ENCODE data around the gene ADRA2B. TPM values are rescaled to one million over a fixed set of nuclear protein-coding genes. Genes with fewer than 3 reads are reported as not detected.

The ADRA2B gene
- total and polyA plus RNA-seq, 12 donors, result 1.5 to 7.3 (median 3.4) TPM

DNA sequence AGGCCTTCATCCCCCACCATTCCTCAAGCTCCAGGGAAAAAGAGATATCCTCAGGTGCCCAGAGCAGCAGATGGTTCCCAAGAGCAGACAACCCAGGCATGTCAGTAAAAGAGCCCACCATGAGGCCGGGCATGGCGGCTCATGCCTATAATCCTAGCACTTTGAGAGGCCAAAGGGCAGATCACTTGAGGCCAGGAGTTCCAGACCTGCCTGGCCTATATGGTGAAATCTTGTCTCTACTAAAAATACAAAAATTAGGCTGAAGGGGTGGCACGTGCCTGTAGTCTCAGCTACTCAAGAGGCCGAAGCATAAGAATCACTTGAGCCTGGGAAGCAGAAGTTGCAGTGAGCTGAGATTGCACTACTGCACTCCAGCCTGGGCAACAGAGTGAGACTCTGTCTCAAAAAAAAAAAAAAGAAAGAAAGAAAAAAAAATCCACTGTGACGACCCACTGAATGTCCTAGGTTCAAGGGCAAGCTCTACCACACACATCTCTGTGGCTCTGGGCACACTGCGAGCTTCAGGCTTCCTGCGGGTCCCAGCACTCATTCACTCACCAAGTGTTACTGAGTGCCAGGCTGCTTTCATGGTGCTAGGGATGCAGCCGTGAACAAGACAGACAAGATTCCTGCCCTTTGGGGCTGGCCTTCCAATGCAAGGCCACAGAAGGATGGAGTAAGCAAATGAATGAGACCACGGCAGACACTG, 35.4 kb upstream of the ADRA2B start:
- no peaks in the 10 kb centered on the region for H3K36me3 ChIP-seq
- DNase-seq, result no peak
- H3K27me3 ChIP-seq, result peaks cover 0 to 2% (median 0%) of the 10 kb centered on the region in 7 donors
- H3K4me1 ChIP-seq, result peaks cover 0 to 24% (median 16%) of the 10 kb centered on the region in 9 donors
- WGBS, 2 donors, result 93 to 94% methylated on average over 9 of the region's 9 CpGs
- no peaks in the 10 kb centered on the region for H3K9me3 ChIP-seq
- no peak overlapping the region for H3K4me3 ChIP-seq
- TF ChIP-seq, protein P1, sequence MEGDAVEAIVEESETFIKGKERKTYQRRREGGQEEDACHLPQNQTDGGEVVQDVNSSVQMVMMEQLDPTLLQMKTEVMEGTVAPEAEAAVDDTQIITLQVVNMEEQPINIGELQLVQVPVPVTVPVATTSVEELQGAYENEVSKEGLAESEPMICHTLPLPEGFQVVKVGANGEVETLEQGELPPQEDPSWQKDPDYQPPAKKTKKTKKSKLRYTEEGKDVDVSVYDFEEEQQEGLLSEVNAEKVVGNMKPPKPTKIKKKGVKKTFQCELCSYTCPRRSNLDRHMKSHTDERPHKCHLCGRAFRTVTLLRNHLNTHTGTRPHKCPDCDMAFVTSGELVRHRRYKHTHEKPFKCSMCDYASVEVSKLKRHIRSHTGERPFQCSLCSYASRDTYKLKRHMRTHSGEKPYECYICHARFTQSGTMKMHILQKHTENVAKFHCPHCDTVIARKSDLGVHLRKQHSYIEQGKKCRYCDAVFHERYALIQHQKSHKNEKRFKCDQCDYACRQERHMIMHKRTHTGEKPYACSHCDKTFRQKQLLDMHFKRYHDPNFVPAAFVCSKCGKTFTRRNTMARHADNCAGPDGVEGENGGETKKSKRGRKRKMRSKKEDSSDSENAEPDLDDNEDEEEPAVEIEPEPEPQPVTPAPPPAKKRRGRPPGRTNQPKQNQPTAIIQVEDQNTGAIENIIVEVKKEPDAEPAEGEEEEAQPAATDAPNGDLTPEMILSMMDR (IDR thresholded peaks at IDR 0.05), result no peak
- intact Hi-C loops (cut with DNase I), result no loop called here
- H3K27ac ChIP-seq, result no peak overlapping the region
- no peak for ATAC-seq

DNA sequence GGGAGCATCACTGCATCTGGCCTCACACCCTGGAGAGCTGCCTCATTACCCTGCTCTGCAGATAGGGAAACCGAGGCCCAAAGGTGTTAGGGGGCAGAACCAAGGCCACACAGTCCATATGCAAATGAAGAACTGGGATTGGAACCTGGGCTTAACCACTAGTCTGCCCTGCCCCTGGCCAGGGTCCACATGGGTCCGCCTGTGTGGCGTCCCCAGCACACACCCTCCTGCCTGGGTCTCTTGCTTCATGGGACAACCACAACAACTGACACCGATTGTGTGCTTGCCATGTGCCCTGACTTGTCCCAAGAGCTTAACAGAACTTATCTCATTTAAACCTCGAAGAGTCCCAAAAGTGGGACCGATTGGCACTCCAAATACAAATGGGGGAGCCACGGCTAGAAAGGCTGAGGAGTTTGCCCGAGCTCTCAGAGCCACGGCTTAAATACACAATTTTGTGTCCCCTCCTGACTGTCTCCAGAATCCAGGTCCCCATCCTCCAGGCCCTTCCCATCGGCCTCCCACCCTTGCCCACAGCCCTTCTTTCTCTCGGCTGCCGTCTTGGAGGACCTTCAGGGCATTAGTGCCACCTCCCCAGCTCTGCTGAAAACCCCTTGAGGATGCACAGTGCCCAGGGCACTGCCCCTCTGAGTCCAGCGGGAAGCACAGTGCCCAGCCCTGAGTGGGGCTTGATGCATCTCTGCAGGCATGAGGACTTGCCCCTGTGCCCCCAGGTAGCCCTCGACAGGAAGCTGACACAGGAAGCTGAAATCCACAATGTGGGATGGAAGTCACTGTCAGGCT, 34.6 kb upstream of the ADRA2B start:
- H3K27ac ChIP-seq, result no peak overlapping the region
- peaks cover 0 to 32% (median 24%) of the 10 kb centered on the region in 9 donors for H3K4me1 ChIP-seq
- DNase-seq (no peak), ATAC-seq (no peak)
- no peak overlapping the region for H3K4me3 ChIP-seq
- H3K36me3 ChIP-seq, result no peaks in the 10 kb centered on the region
- TF ChIP-seq, protein P1 (IDR thresholded peaks at IDR 0.05), result no peak
- H3K9me3 ChIP-seq, result no peaks in the 10 kb centered on the region
- intact Hi-C loops (cut with DNase I), result no loop called here
- WGBS, 2 donors, result 94 to 96% methylated on average over 14 of the region's 14 CpGs
- H3K27me3 ChIP-seq, result no peaks in the 10 kb centered on the region

DNA sequence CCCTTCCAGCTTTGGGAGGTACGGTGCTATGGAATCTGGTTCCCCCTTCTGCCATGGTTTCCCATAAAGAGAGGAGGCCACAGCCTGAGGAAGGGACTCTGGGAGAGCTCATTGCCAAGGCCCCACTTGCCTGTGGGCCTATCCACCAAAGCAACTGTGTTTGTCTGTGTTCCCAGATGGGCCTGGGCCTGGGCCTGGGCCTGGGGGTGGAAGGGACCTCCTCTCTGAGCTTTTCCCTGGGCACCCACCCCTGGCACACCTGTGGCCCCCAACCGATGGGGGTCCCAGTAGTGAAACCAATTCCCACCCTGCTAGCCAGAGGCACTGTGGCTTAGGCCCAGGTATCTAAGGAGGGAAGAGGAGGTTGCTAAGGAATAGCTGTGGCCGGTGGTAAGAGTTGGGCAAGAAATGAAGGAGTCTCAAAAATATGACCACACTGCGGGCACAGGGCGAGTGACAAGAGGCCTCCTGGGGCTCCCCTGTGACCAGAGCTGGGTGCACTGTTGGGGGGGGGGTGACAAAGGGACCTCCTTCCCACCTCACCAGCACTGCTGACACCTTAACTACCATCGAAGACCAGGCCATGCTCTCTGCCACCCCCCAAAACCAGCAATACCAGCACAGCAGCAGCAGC, 33.8 kb upstream of the ADRA2B start:
- H3K4me1 ChIP-seq, result peaks cover 0 to 40% (median 32%) of the 10 kb centered on the region in 9 donors
- no peaks in the 10 kb centered on the region for H3K9me3 ChIP-seq
- H3K4me3 ChIP-seq, result no peak overlapping the region
- no peaks in the 10 kb centered on the region for H3K27me3 ChIP-seq
- intact Hi-C loops (cut with DNase I), result no loop called here
- DNase-seq (no peak), ATAC-seq (no peak)
- TF ChIP-seq, protein P1 (IDR thresholded peaks at IDR 0.05), result no peak
- WGBS, 2 donors, result 93% methylated on average over 6 of the region's 6 CpGs
- H3K36me3 ChIP-seq, result no peaks in the 10 kb centered on the region
- H3K27ac ChIP-seq, result no peak overlapping the region

Measured in heart right ventricle (tissue), 16 donors.